Neural progenitor cell (in vitro differentiated cells): Measurements from ENCODE around the gene ZBTB4.

Experiments used
- EZH2 ChIP-seq: fragments of 200-600 bp; sonication (generic); IDR thresholded peaks from 2 replicates; pipeline ENCODE4 v1.6.1; 2017; ENCODE audit warnings: antibody characterized with exemption, mild to moderate bottlenecking, moderate library complexity
- TF ChIP-seq, protein P1 (sequence below): fragments of 200-600 bp; sonication (generic); IDR thresholded peaks from 2 replicates; pipeline ENCODE4 v1.5.1; 2017; ENCODE audit warnings: antibody characterized with exemption, mild to moderate bottlenecking

DNA sequence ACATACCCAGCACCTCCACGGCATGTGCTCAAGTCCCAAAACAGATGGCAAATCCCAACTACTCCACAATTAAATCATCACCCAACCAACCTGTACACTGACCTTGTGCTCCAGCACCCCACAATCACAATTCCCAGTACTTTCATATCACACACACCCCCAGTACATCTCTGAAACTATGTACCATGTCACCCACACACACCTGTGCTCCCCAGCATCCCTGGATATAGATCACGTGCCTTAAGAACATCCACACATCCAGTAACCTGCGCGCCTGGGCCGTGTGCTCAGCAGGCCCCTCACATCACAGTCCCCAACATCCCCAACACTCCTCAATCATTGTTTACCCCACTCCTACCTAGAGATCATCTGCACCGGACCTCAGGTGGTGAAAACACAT lies 69.7 kb downstream of the ZBTB4 start:
- TF ChIP-seq, protein P1, sequence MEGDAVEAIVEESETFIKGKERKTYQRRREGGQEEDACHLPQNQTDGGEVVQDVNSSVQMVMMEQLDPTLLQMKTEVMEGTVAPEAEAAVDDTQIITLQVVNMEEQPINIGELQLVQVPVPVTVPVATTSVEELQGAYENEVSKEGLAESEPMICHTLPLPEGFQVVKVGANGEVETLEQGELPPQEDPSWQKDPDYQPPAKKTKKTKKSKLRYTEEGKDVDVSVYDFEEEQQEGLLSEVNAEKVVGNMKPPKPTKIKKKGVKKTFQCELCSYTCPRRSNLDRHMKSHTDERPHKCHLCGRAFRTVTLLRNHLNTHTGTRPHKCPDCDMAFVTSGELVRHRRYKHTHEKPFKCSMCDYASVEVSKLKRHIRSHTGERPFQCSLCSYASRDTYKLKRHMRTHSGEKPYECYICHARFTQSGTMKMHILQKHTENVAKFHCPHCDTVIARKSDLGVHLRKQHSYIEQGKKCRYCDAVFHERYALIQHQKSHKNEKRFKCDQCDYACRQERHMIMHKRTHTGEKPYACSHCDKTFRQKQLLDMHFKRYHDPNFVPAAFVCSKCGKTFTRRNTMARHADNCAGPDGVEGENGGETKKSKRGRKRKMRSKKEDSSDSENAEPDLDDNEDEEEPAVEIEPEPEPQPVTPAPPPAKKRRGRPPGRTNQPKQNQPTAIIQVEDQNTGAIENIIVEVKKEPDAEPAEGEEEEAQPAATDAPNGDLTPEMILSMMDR: no peak
- no peak for TF ChIP-seq EZH2
